HG03196 (cell line): ENCODE data around the gene TRIM5.

Source experiments
- ATAC-seq: cut with Tn5 transposase; IDR thresholded peaks from one replicate; pipeline ENCODE4 v1.9.1; 2021; ENCODE audit not compliant: unreplicated experiment

TRIM5 gene

GRCh38 chr11:5626196-5626595 lies 58.7 kb downstream of the TRIM5 start:
- no peak for ATAC-seq

DNA sequence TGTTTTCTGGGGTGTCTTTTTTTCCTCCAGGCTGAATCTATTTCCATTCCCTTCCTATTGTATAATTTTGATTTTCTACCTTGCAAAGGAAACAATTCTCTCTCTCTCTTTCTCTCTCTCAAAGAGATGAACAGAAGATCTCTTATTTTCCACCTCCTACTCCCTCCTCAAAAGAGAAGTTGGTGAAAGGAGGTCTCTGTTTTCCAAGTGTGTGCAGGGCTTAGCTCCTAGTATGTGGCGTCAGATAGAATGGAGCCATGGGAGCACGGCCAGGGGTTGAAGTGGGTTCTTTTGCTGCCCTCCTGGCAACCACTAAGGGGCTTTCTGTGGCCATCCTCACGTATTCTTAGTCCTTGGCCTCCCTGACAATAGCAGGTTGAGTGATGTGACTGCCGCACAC lies 59.6 kb downstream of the TRIM5 start:
- ATAC-seq: no peak

GRCh38 chr11:5624489-5625279 lies 60.2 kb downstream of the TRIM5 start, which contains the start of gene TRIM34:
Gene TRIM34, plus strand, starts transcription at chr11:5625001. Its CDS starts 7,331 bp downstream, at chr11:5632332.
- peak; percentile 98 for ATAC-seq

DNA sequence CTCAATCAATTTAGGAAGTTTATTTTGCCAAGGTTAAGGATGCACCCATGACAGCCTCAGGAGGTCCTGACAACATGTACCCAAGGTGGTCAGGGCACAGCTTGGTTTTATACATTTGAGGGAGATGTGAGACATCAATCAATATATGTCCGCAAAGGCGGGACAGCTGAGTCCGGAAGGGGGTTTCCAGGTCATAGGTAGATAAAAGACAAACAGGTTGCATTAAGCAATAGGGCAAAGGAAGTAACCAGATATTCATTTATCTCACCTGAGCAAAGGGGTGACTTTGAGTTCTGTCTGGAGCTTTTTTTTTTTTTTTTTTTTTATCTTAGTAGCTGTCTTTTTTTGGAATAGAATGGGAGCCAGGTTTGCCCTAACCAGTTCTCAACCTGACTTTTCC lies 62.1 kb downstream of the TRIM5 start:
- no peak for ATAC-seq

DNA sequence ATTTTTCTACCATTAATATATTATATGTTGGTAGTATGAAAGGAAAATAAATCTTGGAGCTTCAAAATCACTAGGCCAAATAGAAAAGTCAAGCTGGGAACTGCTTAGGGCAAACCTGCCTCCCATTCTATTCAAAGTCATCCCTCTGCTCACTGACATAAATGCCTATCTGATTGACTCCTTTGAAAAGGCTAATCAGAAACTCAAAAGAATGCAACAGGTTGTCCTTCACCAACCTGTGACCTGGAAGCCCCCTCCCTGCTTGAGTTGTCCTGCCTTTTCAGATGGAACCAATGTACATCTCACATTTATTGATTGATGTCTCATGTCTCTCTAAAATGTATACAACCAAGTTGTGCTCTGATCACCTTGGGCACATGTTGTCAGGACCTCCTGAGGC lies 63.3 kb downstream of the TRIM5 start:
- no peak for ATAC-seq

DNA sequence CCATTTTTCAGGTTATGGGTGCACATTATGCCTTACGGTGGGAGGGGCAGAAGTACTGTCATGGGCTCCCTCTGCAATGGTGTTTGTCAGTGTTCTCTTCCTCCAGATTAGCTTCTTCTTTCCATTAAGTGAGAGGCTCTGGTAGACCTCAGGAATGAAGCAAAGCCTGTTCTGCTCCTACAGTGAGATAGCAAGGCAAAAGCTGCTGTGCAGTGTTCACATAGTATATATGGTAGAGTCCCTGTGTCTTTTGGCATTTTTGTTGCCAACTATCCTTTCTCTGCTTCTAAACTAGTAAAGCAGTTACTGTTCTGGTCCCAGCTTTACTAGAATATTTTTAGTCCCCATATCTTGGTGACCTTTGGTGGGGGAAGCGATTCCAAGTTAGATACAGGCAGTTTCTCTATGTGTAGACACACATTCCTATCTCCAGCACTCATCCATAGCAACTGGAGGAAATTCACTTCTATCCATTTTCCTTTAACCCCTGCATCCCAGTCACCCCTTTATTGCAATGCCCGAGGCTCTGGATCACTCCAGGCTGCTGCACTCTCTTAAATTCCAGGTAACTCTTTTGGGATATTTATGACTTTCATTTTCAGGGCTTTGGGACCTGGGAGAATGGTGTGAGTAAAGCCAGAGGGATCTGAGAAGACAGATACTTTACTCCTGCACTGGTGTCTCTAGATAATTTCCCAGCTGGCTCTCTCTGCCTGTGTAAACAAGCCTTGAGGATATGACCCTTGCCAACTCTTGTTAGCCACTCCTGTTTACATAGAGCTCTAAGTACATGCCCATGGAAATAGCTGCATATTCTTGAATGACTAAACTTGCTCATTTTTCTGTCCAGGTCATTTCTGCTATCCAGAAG lies 64.0 kb downstream of the TRIM5 start:
- no peak for ATAC-seq

- no peak for ATAC-seq
Measured at GRCh38 chr11:5618807-5619206, 66.1 kb downstream of the TRIM5 start.
